Neuron (in vitro differentiated cells): ENCODE data around the gene SHISA9.

ENCODE experiments used
- H2AFZ ChIP-seq: one replicate; pipeline ENCODE4 v1.6.1; 2013; ENCODE audit warnings: low read depth, mild to moderate bottlenecking, inconsistent platforms, low read length, moderate library complexity
- H3K27me3 ChIP-seq: one replicate; pipeline ENCODE4 v1.6.1; 2013; ENCODE audit warnings: low read length; ENCODE audit not compliant: insufficient read depth
- H3K36me3 ChIP-seq: one replicate; pipeline ENCODE4 v1.6.1; 2013; ENCODE audit warnings: low read length; ENCODE audit not compliant: insufficient read depth
- H3K4me1 ChIP-seq: one replicate; pipeline ENCODE4 v1.6.1; 2013; ENCODE audit warnings: low read length; ENCODE audit not compliant: insufficient read depth
- H3K4me3 ChIP-seq: 2 replicates; pipeline ENCODE4 v1.5.1; 2013; ENCODE audit warnings: mild to moderate bottlenecking, low read length, moderate library complexity
- H3K9me3 ChIP-seq: one replicate; pipeline ENCODE4 v1.6.1; 2013; ENCODE audit warnings: low read length

Gene SHISA9

DNA sequence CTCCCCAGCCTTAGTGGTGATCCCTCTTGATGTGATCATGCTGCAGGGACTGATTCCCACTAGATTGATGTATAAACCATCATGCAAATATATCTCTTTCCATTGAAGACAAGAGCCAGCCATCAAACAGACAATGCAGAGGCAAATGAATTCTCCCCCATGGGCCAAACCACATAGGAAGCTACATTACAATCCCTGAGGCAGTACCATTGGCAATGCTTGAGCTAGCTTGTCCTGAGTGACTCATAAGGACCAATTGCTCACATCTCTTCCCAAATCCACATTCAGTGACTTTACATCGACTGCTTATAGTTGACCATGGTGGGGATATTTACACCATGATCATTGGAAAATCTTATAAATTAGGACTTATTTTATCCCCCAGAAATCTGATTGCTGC lies 242.2 kb downstream of the SHISA9 start:
- Histone ChIP-seq H3K27me3 (no peaks in the 10 kb centered on the region), H3K9me3 (no peaks in the 10 kb centered on the region), H3K36me3 (no peaks in the 10 kb centered on the region), H3K4me3 (no peak overlapping the region), H2AFZ (no peak overlapping the region), H3K4me1 (no peaks in the 10 kb centered on the region)

DNA sequence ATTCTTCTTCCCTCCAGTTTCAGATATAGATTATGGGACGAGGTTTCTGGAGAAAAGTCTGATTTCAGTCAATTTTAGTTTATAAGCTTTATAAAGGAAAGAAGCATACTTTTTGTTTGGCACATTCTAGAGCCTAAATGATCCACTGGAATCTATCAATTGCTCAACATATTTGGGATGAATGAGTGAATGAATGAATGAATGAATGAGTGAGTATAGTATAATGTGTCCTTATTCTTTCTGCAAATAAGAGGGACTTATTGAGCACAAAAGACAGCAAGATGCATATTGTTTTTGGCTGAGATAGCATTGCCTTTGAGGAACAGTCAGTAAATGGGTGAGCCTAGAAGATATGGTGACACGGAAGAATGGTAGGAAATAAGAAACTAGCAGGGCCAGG lies 245.4 kb downstream of the SHISA9 start:
- no peak overlapping the region for H3K4me3 ChIP-seq
- no peaks in the 10 kb centered on the region for H3K36me3 ChIP-seq
- H3K9me3 ChIP-seq, result no peaks in the 10 kb centered on the region
- no peaks in the 10 kb centered on the region for H3K27me3 ChIP-seq
- H3K4me1 ChIP-seq, result no peaks in the 10 kb centered on the region
- no peak overlapping the region for H2AFZ ChIP-seq

DNA sequence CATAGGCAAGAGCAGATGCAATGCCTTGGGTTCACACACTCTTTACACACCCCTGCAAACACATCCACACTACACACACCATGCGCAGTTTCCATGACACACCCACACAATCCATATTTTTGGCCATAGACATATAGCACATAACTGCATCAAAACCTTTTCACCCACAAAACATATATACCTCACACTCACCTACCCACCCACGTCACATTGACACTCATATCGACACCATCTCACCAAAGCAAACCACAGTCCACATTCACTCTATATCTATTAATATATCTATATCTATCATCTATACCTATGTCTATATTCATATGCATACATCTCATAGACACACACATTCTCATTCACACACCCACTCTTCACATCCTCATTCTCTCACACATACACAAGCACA lies 246.9 kb downstream of the SHISA9 start:
- H2AFZ ChIP-seq, result no peak overlapping the region
- H3K4me3 ChIP-seq, result no peak overlapping the region
- H3K4me1 ChIP-seq, result no peaks in the 10 kb centered on the region
- H3K9me3 ChIP-seq, result no peaks in the 10 kb centered on the region
- H3K36me3 ChIP-seq, result no peaks in the 10 kb centered on the region
- no peaks in the 10 kb centered on the region for H3K27me3 ChIP-seq

DNA sequence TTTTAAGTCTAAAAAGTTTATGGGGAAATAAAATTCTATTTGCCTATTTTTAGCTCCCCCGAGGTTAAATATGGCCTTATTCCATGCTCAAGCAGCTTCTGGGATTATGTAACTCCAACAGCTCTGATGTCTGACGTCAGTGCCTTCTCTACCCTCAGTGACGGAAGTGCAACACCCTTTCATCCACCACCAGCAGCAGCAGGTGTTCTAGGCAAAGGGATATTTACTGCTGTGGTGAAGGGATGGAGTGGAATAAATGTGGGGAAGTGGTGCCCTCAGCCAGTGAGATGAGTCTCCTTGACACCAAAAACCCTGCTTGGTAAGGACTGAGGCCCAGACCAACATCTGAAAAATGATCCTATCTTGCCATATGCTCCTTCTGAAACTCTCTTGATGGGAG lies 247.4 kb downstream of the SHISA9 start:
- H3K9me3 ChIP-seq, result no peaks in the 10 kb centered on the region
- no peaks in the 10 kb centered on the region for H3K27me3 ChIP-seq
- no peak overlapping the region for H2AFZ ChIP-seq
- no peak overlapping the region for H3K4me3 ChIP-seq
- no peaks in the 10 kb centered on the region for H3K36me3 ChIP-seq
- no peaks in the 10 kb centered on the region for H3K4me1 ChIP-seq

DNA sequence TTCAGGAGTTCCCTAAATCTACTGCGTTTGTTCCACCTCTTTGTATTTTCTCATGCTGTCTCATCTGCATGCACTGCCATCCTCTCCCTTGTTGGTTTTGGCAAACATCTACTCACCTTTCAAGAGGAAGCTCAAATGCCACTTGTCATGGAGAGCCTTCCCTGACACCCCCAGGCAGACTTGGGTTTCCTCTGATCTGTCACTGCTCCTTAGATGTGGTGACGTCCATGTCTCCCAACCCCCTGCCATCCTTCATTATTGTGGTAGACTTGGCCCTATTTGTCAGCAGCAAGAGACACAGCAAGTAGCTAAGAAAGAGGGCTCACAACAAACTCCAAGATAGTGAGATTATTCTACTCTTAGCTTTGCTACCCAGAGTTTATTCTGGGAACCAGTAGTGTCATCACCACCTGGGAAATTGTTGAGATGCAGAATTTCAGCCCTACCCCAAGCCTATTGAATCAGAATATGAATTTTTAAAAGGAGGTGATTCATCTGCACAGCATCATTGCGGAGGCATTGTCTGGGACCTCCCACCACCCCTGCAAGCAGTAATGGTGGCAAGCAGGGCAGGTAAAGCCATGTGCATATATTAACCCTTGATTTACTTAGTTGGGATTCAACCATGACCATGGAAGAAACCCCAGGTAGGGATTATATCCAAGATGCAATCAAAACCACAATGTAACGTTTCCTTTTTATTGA lies 248.9 kb downstream of the SHISA9 start:
- H3K27me3 ChIP-seq, result no peaks in the 10 kb centered on the region
- H3K4me3 ChIP-seq, result no peak overlapping the region
- H3K36me3 ChIP-seq, result no peaks in the 10 kb centered on the region
- no peak overlapping the region for H2AFZ ChIP-seq
- no peaks in the 10 kb centered on the region for H3K9me3 ChIP-seq
- H3K4me1 ChIP-seq, result no peaks in the 10 kb centered on the region

DNA sequence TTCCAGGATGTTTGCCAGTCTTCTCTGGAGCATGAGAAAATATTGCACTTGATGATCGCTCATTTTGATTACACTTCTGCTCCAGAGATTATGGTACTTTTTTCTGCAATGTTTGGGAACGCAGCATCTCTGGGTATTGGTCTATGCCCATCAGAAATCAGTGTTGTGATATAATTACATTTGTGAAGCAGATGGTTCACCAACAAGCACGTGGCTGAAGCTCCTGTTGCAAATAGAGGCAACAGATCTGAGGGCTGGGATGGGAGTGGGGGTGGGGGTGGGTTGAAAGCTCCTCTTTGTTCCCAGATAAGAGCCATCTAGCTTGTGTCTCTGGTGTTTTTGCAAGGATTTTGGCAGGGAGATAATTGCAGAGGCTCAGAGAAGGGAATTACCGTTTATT lies 252.3 kb downstream of the SHISA9 start:
- Histone ChIP-seq H3K9me3 (no peaks in the 10 kb centered on the region), H2AFZ (no peak overlapping the region), H3K36me3 (no peaks in the 10 kb centered on the region), H3K4me3 (no peak overlapping the region), H3K27me3 (no peaks in the 10 kb centered on the region), H3K4me1 (no peaks in the 10 kb centered on the region)

DNA sequence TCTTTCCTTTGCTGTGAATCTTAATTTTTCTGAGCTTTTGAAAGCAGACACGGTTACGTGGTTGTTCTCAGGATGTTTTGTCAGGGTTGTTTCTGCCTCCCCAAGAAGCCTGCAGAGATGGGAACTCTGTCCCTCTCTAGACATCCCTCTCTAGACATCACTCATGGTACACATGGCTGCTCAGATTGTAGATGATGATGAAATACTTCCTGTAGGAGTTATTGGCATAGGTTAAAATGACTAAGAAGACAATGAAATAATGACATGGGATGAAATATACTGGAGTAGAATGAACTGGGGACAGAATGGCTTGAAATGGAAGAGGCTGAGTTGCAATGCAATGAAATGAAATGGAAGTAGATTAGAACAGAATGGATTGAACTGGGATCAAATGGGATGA lies 253.4 kb downstream of the SHISA9 start:
- Histone ChIP-seq H3K4me1 (no peaks in the 10 kb centered on the region), H3K27me3 (no peaks in the 10 kb centered on the region), H3K9me3 (no peaks in the 10 kb centered on the region), H3K4me3 (no peak overlapping the region), H3K36me3 (no peaks in the 10 kb centered on the region), H2AFZ (no peak overlapping the region)

DNA sequence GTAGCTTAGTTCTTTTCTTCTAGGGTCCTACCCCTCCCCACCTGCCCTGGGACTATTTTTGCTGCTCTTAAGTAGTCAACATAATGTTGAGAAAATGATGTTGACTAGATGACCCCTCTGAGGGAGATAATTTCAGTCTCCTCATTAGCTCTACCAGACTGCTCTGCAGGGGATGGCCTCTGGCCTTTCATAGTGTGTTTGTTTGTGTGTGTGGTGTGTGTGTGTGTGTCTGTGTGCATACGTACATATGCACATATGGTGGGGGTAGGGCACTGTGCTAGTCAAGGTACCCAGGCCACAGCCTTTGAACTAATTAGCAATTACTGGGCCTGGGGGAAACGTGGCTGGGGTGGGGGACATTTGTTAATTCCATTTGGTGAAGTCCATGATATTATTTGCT lies 254.0 kb downstream of the SHISA9 start:
- H3K36me3 ChIP-seq, result no peaks in the 10 kb centered on the region
- H3K4me3 ChIP-seq, result no peak overlapping the region
- no peak overlapping the region for H2AFZ ChIP-seq
- no peaks in the 10 kb centered on the region for H3K4me1 ChIP-seq
- no peaks in the 10 kb centered on the region for H3K9me3 ChIP-seq
- H3K27me3 ChIP-seq, result no peaks in the 10 kb centered on the region

DNA sequence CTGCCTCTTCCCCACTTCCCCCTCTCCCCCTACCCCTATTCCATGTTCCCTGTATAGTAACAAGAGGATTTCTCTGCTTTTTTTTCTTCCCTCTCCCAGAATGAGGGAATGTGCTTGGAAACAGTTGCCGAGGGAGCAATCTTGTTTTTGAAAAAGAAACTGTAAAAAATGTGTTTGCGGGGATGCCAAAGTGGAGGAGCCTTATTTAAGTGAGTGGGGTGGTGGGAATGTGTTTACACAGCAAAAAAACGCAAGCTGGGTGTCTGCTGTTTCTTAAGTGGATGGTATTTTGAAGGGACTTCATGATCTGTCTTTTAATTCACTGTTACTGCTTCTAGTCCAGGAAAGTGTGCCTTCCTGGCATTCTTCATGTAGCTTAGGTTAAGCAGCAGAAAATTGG lies 254.4 kb downstream of the SHISA9 start:
- Histone ChIP-seq H3K27me3 (no peaks in the 10 kb centered on the region), H3K4me1 (no peaks in the 10 kb centered on the region), H2AFZ (no peak overlapping the region), H3K4me3 (no peak overlapping the region), H3K36me3 (no peaks in the 10 kb centered on the region), H3K9me3 (no peaks in the 10 kb centered on the region)

DNA sequence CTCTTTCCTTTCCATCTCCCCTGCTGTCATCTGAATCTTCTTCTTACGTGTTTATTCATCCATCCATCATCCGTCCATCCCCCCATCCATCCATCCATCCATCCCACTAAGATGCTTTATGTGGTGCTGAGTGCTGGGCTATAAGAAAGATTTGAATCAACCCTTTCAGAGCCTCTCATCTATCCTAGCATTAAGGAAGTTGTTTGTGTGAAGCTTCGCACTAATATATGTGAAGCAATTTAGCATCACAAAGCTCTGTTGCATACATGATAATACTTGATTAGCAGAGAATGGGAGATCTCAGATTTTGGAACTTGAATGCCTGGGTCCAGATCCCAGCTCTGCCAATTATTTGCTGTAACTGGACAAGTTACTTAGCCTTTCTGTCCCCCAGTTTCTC lies 255.7 kb downstream of the SHISA9 start:
- Histone ChIP-seq H3K36me3 (no peaks in the 10 kb centered on the region), H3K4me1 (no peaks in the 10 kb centered on the region), H3K9me3 (no peaks in the 10 kb centered on the region), H2AFZ (no peak overlapping the region), H3K27me3 (no peaks in the 10 kb centered on the region), H3K4me3 (no peak overlapping the region)

DNA sequence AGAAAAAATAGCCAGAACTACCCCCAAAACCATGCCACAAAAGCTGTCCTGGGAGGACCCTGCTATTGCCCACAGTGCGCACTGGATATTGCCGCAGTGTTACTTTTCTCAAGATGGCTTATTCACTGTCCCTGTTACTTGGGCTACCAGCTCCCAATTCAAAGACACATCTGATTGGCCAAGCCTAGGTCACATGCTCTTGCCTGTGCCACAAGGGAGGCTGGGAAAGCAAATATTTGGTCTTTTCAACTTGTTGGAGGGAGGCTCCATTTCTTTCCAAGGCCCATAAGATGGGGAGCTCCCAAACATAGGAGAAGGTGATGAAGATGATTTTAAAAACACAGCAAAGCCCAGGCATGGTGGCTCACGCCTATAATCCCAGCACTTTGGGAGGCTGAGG lies 257.0 kb downstream of the SHISA9 start:
- Histone ChIP-seq H3K4me1 (no peaks in the 10 kb centered on the region), H3K4me3 (no peak overlapping the region), H3K9me3 (no peaks in the 10 kb centered on the region)

DNA sequence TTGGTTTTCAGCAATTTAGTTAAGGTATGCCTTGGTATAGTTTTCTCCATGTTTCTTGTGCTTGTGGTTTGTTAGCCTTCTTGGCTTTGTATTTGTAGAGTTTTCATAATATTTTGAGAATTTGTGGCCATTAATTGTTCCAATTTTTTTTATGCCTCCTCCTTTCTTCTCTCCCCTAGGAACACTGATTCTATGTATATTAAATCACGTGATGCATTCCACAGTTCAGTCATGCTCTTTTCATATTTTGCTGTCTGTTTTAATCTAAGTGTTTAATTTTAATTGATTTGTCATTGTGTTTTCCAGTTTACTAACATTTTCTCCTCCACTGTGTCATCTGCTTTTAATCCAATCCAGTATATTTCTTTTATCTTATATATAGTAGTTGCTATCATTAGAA lies 263.6 kb downstream of the SHISA9 start:
- H3K4me1 ChIP-seq, result no peaks in the 10 kb centered on the region
- H2AFZ ChIP-seq, result no peak overlapping the region
- H3K36me3 ChIP-seq, result no peaks in the 10 kb centered on the region
- no peaks in the 10 kb centered on the region for H3K27me3 ChIP-seq
- H3K9me3 ChIP-seq, result no peaks in the 10 kb centered on the region
- no peak overlapping the region for H3K4me3 ChIP-seq

More for the DNA sequence above, 257.0 kb downstream of the SHISA9 start:
- Histone ChIP-seq H2AFZ (no peak overlapping the region), H3K36me3 (no peaks in the 10 kb centered on the region), H3K27me3 (no peaks in the 10 kb centered on the region)

DNA sequence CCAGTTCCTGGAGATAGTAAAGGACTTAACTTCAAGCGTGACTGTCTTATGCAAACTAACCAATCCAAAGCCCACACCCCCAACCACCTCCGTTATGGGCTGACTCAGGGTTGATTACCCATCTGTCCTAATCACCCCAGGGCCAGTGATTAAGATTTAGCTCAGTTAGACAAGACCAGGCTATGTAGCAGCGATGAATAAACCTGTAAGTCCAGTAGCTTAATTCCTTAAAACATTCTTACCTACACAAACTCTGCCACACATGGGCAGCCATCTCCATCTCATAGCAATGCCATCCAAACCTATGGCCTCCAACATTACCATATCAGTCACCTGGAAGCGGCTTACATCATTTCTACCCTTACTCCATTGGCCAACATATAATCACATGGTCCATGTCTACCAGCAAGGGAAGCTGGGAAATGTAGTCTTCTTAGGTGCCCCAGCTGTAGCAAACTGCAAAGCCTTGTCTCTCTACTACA lies 266.7 kb downstream of the SHISA9 start:
- H3K4me1 ChIP-seq, result no peaks in the 10 kb centered on the region
- no peak overlapping the region for H2AFZ ChIP-seq

DNA sequence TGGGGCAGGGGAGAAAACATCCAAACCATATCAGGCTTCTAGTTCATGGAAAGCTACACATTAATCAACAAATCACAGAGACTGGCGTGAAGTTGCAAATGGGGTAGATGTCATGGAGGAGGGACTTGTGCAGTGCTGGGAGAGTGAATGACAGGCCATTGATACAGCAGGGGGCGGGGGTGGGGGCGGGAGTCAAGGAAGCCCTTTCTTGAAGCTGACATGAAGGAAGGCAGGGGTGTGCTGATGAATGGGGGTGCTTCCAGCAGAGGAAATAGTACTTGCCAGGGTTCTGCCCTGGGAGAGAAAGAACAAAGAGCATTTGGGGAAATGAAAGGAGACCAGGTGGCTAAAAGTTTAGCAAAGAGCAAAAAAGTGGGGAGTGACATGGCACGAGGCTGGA lies 269.9 kb downstream of the SHISA9 start:
- H3K4me3 ChIP-seq, result no peak overlapping the region
- no peaks in the 10 kb centered on the region for H3K36me3 ChIP-seq
- no peak overlapping the region for H2AFZ ChIP-seq
- no peaks in the 10 kb centered on the region for H3K4me1 ChIP-seq
- no peaks in the 10 kb centered on the region for H3K27me3 ChIP-seq
- H3K9me3 ChIP-seq, result no peaks in the 10 kb centered on the region

More for the DNA sequence above, 266.7 kb downstream of the SHISA9 start:
- Histone ChIP-seq H3K27me3 (no peaks in the 10 kb centered on the region), H3K4me3 (no peak overlapping the region), H3K9me3 (no peaks in the 10 kb centered on the region), H3K36me3 (no peaks in the 10 kb centered on the region)
